ENCODE data around the gene MOB3B.

DNA sequence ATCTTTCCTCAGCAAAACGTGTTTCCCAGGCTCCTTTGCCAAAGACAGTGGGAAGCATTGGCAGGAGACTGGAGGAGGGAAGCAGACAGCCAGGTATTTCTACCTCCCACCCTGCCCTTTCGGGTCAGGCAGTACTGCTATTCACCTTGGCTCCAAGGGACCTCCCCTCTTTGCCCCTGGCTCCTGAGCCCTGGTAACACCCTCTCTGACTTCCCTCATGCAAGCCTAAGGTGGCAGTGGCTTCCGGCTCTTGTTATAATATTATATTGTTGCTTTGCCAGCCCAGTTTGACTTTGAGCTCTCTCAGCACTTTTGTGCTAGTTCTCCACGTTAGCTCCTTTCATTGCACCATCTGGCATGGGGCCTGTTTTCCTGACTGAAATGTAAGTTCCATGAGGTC is 87.2 kb downstream of the MOB3B start:
- TF ChIP-seq, protein P1, sequence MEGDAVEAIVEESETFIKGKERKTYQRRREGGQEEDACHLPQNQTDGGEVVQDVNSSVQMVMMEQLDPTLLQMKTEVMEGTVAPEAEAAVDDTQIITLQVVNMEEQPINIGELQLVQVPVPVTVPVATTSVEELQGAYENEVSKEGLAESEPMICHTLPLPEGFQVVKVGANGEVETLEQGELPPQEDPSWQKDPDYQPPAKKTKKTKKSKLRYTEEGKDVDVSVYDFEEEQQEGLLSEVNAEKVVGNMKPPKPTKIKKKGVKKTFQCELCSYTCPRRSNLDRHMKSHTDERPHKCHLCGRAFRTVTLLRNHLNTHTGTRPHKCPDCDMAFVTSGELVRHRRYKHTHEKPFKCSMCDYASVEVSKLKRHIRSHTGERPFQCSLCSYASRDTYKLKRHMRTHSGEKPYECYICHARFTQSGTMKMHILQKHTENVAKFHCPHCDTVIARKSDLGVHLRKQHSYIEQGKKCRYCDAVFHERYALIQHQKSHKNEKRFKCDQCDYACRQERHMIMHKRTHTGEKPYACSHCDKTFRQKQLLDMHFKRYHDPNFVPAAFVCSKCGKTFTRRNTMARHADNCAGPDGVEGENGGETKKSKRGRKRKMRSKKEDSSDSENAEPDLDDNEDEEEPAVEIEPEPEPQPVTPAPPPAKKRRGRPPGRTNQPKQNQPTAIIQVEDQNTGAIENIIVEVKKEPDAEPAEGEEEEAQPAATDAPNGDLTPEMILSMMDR (IDR thresholded peaks at IDR 0.05): no peak
- no peak for TF ChIP-seq POLR2A (IDR thresholded peaks at IDR 0.05)
